ENCODE measurements around the gene LSM3. TPM values are rescaled to one million over a fixed set of nuclear protein-coding genes. Genes with fewer than 3 reads are reported as not detected.

Gene LSM3
- total and polyA plus RNA-seq, 9 of the 15 experiments (the other 6 are each of a cell fraction or from before 2014, with no cell fraction given) = 33.8 to 203 (median 61.2) TPM

GRCh38 chr3:14178247-14179113, at the start of gene LSM3, which contains the start of gene XPC (continued):
- TF ChIP-seq FOXP1 (CRISPR knock-in tag; IDR thresholded peaks at IDR 0.05) (peak; percentile 95), MED1 (CRISPR knock-in tag; IDR thresholded peaks at IDR 0.05; ENCODE audit: borderline replicate concordance) (no peak), DACH1 (IDR thresholded peaks at IDR 0.05; ENCODE audit: partially characterized antibody) (no peak), SMARCA5 (IDR thresholded peaks at IDR 0.05) (no peak), CTCFL (IDR thresholded peaks at IDR 0.05; ENCODE audit: borderline replicate concordance, insufficient read depth, low read depth, low read length, poor library complexity, severe bottlenecking) (no peak), ERF (CRISPR knock-in tag; IDR thresholded peaks at IDR 0.05) (peak; percentile 76; the same call in 1 of the 2 replicates), HEY1 (CRISPR knock-in tag; IDR thresholded peaks at IDR 0.05; ENCODE audit: borderline replicate concordance) (no peak), NFE2 (IDR thresholded peaks at IDR 0.05; ENCODE audit: low read depth) (0 out of 2 replicates have a peak, but pooled peaks have one; percentile 8), ZNF766 (CRISPR knock-in tag; conservative IDR thresholded peaks at IDR 0.05) (peak; percentile 91), FOXK1 (CRISPR knock-in tag; IDR thresholded peaks at IDR 0.05; ENCODE audit: borderline replicate concordance) (peak; percentile 78; the same call in 1 of the 2 replicates), ELF4 (CRISPR knock-in tag; IDR thresholded peaks at IDR 0.05) (no peak), NR2F6 (CRISPR knock-in tag; IDR thresholded peaks at IDR 0.05) (0 out of 2 replicates have a peak, but pooled peaks have one; percentile 23), ZNF134 (CRISPR knock-in tag; conservative IDR thresholded peaks at IDR 0.05) (0 out of 2 replicates have a peak, but pooled peaks have one; percentile 31), CCAR2 (IDR thresholded peaks at IDR 0.05; ENCODE audit: low read depth, low read length) (no peak), ESRRB (CRISPR knock-in tag; IDR thresholded peaks at IDR 0.05; ENCODE audit: borderline replicate concordance) (no peak), DEAF1 (CRISPR knock-in tag; IDR thresholded peaks at IDR 0.05) (no peak), TARDBP (IDR thresholded peaks at IDR 0.05) (peak; percentile 82), TEAD1 (CRISPR knock-in tag; IDR thresholded peaks at IDR 0.05) (peak; percentile 59 to 96; a peak in 3 of 4 replicates), ZNF76 (CRISPR knock-in tag; IDR thresholded peaks at IDR 0.05; ENCODE audit: borderline replicate concordance) (0 out of 2 replicates have a peak, but pooled peaks have one; percentile 71), ZNF324 (CRISPR knock-in tag; IDR thresholded peaks at IDR 0.05) (no peak), HES1 (IDR thresholded peaks at IDR 0.05; ENCODE audit: low read depth) (no peak), ZNF146 (CRISPR knock-in tag; IDR thresholded peaks at IDR 0.05; ENCODE audit: unreplicated experiment) (peak; percentile 30)

All from K562 (cell line).